Ishikawa (cell line): ENCODE results near the gene NACC2.

Experiments used
- CEBPB ChIP-seq: IDR thresholded peaks from 2 replicates; pipeline ENCODE4 v1.6.1; 2012
- EP300 ChIP-seq: IDR thresholded peaks from 2 replicates; pipeline ENCODE4 v1.6.1; 2012; ENCODE audit warnings: borderline replicate concordance
- TEAD4 ChIP-seq: IDR thresholded peaks from 2 replicates; pipeline ENCODE4 v1.6.1; 2012

- TF ChIP-seq CEBPB (no peak), TEAD4 (no peak), EP300 (no peak)
Observed at GRCh38 chr9:136079916-136080246, 15.2 kb downstream of the NACC2 start.
